ENCODE measurements around the gene TENM4.

DNA sequence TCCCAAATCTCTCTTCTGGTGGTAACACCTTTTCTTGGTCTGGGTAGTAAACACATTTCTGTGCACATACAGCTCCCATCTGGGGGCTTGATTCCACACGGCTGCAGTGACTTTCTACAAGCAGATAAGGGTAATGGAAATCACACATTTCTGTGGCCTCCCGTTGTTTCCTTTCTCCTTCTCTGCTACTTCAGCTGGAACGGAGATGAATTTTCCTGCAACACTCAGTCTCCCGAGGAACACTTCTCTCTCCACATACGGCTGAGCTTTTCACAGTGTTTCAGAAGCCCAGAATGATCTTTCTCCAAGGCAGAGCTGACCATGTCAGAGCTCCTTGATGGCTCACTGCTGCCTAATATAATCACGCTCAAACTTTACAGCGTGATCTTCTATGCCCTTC is 501.9 kb downstream of the TENM4 start:
- TF ChIP-seq POLR2A (IDR thresholded peaks at IDR 0.05), result no peak
- TF ChIP-seq, protein P1, sequence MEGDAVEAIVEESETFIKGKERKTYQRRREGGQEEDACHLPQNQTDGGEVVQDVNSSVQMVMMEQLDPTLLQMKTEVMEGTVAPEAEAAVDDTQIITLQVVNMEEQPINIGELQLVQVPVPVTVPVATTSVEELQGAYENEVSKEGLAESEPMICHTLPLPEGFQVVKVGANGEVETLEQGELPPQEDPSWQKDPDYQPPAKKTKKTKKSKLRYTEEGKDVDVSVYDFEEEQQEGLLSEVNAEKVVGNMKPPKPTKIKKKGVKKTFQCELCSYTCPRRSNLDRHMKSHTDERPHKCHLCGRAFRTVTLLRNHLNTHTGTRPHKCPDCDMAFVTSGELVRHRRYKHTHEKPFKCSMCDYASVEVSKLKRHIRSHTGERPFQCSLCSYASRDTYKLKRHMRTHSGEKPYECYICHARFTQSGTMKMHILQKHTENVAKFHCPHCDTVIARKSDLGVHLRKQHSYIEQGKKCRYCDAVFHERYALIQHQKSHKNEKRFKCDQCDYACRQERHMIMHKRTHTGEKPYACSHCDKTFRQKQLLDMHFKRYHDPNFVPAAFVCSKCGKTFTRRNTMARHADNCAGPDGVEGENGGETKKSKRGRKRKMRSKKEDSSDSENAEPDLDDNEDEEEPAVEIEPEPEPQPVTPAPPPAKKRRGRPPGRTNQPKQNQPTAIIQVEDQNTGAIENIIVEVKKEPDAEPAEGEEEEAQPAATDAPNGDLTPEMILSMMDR (IDR thresholded peaks at IDR 0.05), result no peak

Measured in heart left ventricle (tissue), 13 donors.